22Rv1 (cell line): ENCODE data around the gene ARPP19.

ENCODE experiments used
- H3K27ac ChIP-seq: fragments of 450-650 bp; 2 replicates; pipeline ENCODE4 v1.5.1; 2017
- ZFX ChIP-seq: fragments of 450-650 bp; IDR thresholded peaks from 2 replicates; pipeline ENCODE4 v1.6.1; 2017; ENCODE audit warnings: antibody characterized with exemption, borderline replicate concordance
- TF ChIP-seq, protein P1 (sequence below): fragments of 450-650 bp; IDR thresholded peaks from 2 replicates; pipeline ENCODE4 v1.5.1; 2017; ENCODE audit warnings: mild to moderate bottlenecking

The ARPP19 gene

DNA sequence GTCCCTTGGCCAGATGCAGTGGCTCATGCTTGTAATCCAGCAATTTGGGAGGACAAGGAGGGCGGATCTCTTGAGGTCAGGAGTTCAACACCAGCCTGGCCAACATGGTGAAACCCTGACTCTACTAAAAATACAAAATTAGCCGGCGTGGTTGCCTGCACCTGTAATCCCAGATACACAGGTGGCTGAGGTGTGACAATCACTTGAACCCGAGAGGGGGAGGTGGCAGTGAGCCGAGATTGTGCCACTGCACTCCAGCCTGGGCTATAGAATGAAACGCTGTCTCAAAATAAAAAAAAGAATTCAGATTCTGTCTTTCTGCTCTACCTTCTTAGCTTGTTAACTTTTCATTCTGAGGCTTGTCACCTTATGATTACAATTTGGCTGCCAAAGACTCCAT is 62.3 kb downstream of the ARPP19 start:
- no peak overlapping the region for H3K27ac ChIP-seq
- no peak for TF ChIP-seq ZFX
- TF ChIP-seq, protein P1, sequence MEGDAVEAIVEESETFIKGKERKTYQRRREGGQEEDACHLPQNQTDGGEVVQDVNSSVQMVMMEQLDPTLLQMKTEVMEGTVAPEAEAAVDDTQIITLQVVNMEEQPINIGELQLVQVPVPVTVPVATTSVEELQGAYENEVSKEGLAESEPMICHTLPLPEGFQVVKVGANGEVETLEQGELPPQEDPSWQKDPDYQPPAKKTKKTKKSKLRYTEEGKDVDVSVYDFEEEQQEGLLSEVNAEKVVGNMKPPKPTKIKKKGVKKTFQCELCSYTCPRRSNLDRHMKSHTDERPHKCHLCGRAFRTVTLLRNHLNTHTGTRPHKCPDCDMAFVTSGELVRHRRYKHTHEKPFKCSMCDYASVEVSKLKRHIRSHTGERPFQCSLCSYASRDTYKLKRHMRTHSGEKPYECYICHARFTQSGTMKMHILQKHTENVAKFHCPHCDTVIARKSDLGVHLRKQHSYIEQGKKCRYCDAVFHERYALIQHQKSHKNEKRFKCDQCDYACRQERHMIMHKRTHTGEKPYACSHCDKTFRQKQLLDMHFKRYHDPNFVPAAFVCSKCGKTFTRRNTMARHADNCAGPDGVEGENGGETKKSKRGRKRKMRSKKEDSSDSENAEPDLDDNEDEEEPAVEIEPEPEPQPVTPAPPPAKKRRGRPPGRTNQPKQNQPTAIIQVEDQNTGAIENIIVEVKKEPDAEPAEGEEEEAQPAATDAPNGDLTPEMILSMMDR = no peak

DNA sequence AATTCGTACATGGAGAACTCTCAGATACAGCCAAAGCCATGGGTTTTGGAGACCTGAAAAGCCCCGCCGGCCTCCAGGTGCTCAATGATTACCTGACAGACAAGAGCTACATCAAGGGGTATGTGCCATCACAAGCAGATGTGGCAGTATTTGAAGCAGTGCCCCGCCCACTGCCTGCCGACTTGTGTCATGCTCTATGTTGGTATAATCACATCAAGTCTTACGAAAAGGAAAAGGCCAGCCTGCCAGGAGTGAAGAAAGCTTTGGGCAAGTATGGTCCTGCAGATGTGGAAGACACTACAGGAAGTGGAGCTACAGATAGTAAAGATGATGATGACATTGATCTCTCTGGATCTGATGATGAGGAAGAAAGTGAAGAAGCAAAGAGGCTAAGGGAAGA is 63.7 kb downstream of the ARPP19 start:
- no peak for TF ChIP-seq ZFX
- TF ChIP-seq, protein P1 = no peak
- no peak overlapping the region for H3K27ac ChIP-seq

DNA sequence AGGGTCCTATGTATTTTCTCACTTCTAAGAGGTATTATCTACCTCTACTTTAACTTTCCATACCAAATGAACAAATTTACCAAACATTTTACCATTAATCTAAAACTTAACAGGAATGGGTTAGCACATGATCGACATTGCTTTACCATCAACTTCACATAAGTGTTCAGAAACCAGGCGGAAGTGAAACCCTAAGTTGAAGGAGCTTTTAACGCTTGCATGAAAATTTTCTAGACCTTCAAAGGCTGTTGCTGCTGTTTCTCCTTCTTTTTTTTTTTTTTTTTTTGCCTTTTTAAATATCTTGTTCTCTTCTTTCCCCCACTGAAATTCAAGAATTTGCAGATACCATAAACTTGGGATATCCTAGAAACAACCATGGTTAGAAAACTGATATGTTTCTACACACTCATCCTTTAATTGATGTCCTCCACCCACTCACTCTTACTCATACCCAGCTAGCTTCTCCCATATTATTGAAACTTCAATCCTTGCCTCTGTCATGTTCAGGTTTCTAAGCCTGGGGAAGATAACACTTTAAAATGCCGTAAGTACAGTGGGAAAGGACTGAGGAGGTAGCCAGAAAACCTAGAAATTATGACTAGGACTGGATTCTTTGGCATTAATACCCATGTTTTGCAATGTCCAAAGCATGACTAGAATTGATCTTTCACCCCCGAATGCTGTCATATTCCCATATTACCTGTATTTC is 64.9 kb downstream of the ARPP19 start:
- TF ChIP-seq ZFX = no peak
- TF ChIP-seq, protein P1 = no peak
- no peak overlapping the region for H3K27ac ChIP-seq

- H3K27ac ChIP-seq = no peak overlapping the region
- TF ChIP-seq, protein P1 = no peak
- TF ChIP-seq ZFX = no peak
Measured at GRCh38 chr15:52502608-52503007, 66.2 kb downstream of the ARPP19 start.

- H3K27ac ChIP-seq = no peak overlapping the region
- no peak for TF ChIP-seq ZFX
- TF ChIP-seq, protein P1 = no peak
Measured at GRCh38 chr15:52499506-52499905, 69.3 kb downstream of the ARPP19 start.

- TF ChIP-seq, protein P1 = no peak
- no peak for TF ChIP-seq ZFX
- no peak overlapping the region for H3K27ac ChIP-seq
Measured at GRCh38 chr15:52498706-52499105, 70.1 kb downstream of the ARPP19 start.
